Skin of body (tissue), 2 donors: Measurements from ENCODE around the gene HVCN1. TPM values are rescaled to one million over a fixed set of nuclear protein-coding genes. Genes with fewer than 3 reads are reported as not detected.
"Not testable (repeated sequence)": the region's sequence is repeated elsewhere in the genome, so short reads cannot be mapped to it uniquely, and the experiment has no call there.

Source experiments
- DNase-seq: peaks from one replicate; lab custom pipeline; 2025; lab: John Stamatoyannopoulos, UW
- total RNA-seq: library from RNA; depleted of rRNA; stranded (reverse); fragments of >200 nt; gene quantifications from one replicate; pipeline ENCODE4 v1.2.3, GENCODE V29; 2014

The HVCN1 gene, protein sequence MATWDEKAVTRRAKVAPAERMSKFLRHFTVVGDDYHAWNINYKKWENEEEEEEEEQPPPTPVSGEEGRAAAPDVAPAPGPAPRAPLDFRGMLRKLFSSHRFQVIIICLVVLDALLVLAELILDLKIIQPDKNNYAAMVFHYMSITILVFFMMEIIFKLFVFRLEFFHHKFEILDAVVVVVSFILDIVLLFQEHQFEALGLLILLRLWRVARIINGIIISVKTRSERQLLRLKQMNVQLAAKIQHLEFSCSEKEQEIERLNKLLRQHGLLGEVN
- total RNA-seq: 4.1 TPM

- no peak for DNase-seq
Measured at GRCh38 chr12:110688446-110689280, at the start of gene HVCN1. HVCN1 (minus strand) TSS chr12:110689115; CDS start chr12:110683245, 5,870 bp downstream.

DNA sequence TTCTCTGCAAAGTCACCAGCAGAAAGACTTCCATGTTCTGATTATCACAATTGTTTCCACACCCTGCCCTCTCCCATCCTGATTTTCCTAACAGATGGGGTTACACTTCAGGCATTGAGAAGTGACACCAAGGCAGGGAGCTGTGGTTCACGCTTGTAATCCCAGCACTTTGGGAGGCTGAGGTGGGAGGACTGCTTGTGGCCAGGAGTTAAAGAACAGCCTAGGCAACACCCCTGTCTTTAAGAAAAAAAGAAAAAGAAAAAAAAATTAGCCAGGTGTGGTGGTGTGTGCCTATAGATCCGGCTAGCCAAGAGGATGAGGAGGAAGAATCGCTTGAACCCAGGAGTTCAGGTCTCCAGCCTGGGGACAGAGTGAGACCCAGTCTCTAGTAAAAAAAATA, 48.6 kb upstream of the HVCN1 start:
- DNase-seq: no peak

DNA sequence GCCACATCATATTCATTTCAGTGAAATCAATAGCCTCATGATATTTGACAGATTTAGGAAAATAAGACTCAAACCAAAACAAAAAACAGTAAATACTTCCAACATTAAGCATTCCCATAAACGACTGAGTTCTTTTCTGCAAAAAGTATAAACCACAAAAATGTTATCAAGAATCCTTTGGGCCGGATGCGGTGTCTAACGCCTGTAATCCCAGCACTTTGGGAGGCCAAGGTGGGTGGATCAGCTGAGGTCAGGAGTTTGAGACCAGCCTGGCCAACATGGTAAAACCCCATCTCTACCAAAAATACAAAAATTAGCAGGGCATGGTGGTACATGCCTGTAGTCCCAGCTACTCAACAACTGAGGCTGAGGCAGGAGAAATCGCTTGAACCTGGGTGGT, 48.1 kb upstream of the HVCN1 start:
- DNase-seq: not testable (repeated sequence)

GRCh38 chr12:110733900-110734299, 45.0 kb upstream of the HVCN1 start:
- DNase-seq: no peak

DNA sequence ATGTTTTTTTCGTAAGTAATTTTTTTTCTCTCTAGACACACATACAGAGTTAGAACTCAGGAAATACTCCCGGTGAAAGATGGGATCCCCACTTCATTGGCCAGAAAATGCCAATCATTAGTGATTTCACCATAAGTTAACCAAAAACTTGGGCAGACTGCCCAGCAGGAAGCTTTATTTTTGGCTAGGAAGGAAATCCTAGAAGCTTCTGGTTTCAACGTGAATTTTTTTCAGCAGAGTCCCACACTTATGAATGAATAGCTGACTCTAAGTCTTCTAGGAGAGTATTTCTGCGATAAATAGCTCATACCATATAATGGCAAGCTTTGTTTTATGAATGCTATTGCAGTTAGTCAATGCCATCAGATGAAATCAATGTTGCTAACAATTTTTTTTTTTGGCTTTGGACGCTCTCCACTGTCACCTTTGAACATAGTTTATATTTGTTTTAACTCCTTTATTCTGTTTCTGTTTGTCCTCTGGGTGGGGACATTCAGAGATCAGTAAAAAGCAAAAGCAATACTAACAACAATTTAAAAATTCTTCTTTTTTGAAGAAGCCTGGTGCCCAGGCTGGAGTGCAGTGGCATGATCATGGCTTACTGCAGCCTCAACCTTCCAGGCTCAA, 44.3 kb upstream of the HVCN1 start:
- DNase-seq: no peak

GRCh38 chr12:110732572-110732971, 43.7 kb upstream of the HVCN1 start:
- no peak for DNase-seq

DNA sequence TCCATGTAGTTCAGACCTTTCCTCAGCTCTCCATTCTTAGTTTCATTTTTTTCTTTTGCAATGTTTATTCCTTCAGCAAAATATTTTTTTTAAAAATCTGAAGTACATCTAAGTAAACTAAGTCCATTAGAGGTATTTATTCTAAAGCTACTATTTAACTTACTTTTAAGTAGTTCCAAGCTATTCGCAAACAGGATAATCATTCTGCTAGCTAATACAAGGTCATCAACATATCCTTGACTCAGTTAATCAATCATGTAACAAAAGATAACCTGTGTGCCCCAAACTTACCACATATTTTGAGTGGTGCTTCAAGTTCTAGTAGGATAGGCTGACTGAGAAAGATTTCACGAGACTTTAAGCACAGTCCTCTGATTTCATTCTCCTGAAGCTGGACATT, 42.6 kb upstream of the HVCN1 start:
- DNase-seq: no peak

- no peak for DNase-seq
Measured at GRCh38 chr12:110728628-110729027, 39.7 kb upstream of the HVCN1 start.

DNA sequence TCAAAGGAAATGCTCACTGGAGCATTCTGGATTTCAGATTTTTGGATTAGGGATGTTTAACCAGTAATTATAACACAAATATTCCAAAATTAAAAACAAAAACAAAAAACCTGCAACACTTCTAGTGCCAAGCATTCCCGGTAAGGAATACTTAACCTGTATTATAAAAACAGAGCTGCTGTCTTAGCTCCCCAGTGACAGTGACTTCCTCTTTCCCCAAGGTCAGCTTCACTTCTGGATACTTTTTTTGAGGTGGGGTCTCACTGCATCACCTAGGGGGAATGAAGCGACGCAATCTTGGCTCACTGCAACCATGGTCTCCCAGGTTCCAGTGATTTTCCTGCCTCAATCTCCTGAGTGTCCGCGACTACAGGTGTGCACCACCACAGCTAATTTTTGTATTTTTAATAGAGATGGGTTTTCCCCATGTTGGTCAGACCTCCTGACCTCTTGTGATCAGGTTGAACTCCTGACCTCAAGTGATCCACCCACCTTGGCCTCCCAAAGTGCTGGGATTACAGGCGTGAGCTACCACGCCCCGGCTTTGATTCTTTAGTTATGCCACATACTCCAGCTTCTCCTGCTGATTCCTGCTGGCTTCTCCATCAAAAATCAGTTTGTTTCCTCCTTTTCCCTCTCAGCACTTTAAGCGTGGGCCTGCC, 37.9 kb upstream of the HVCN1 start:
- DNase-seq: no peak

GRCh38 chr12:110726028-110726427, 37.1 kb upstream of the HVCN1 start:
- no peak for DNase-seq

DNA sequence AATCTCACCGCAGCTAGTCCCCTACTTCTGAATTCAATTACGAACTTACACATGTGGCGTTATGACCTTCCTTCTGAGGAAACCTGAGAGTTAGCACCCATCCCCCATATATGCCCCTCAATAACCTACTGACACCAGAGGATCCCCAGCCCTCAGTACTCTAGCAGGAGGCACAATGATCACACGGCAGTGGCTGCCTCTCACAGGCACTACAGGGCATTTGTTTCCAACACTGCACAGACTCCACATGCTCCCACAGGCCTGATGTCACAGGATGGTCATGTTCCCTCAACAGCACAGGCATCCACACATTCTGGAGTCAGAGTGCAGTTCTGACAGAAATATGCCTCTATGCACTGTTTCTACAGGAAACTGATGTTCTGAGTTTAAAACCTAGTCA, 36.4 kb upstream of the HVCN1 start:
- DNase-seq: no peak

DNA sequence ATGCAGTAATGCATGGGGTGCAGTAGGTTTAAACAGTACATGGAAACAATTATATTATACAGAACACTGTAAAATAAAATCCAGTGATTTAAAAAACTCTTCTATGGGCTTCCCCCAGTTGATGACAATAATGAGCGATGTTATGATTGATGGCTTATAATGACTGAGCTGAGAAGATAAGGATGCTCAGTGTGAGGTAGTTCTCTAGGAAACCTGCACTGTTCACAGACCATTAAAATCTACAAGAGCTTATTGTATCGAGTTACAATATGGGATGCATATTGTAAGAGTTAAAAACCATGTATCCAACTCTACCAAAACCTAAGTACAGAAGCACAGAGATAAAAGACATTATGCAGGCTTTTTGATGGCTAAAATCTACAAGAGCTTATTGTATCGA, 34.0 kb upstream of the HVCN1 start:
- not testable (repeated sequence) for DNase-seq

- DNase-seq: no peak
Measured at GRCh38 chr12:110721570-110721969, 32.7 kb upstream of the HVCN1 start.

- DNase-seq: no peak
Measured at GRCh38 chr12:110720516-110720915, 31.6 kb upstream of the HVCN1 start.

DNA sequence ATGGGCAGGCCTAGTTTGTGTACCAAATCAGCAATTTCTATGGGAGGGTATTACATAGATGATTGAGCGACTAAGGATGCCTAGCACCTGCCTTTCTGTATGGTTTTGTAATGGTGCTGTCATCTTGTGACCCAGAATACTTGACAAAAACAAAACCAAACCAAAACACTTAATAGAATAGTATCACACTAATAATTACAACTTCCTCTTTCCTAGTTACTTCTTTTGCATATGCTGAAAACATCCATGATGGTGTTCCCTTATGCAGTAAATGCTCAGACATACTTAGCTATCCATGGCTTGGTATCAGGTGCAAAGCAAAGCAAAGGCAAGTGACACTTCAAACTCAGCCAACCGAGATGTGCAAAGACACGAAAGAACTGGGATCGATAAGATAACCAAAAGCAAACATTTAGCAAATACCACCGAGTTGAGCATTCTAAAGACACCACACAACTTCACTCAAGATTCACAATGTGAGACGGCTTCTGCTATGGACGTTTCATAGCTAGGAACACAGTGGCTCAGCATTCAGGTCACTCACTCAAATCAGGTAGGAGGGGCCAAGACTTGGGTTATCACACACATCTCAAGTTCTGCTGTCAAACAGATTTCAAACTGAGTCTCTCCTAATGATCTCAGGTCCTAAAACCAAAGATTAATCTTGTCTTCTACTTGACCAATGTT, 29.4 kb upstream of the HVCN1 start:
- no peak for DNase-seq

DNA sequence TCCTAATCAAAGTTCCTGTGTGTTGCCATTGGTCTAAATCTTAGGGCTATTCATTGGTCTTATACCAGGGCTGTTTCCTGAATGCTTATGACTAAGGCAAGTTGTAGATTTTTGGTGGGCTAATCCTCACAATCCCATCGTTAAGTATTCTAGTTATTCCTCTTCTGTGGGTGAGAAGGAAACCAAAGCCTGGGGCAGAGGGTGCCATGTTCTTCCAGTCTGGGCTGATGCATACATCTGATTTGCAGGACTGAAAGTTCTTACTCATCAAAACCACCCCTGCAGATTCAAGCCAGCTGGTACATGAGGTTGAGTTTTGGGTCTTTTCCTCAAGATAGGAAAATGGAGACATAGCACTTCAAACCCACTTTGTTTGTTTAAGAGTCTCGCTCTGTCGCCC, 28.1 kb upstream of the HVCN1 start:
- no peak for DNase-seq

- no peak for DNase-seq
Measured at GRCh38 chr12:110708917-110709316, 20.0 kb upstream of the HVCN1 start.

DNA sequence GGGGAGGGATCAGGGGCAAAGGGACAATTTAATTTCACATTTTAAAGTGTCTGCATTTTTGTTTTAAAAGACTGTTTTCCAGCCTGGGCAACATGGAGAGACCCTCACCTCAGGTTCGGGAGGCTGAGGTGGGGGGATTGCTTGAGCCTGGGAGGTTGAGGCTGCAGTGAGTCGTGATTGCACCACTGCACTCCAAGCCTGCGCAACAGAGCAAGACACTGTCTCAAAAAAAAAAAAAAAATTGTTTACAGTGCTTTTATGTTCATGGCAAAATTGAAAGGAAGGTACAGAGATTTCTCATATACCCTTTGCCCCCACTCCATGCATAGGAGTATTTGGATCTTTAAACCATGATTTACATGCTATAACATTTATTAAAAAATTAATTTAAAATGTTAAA, 16.4 kb upstream of the HVCN1 start:
- no peak for DNase-seq

DNA sequence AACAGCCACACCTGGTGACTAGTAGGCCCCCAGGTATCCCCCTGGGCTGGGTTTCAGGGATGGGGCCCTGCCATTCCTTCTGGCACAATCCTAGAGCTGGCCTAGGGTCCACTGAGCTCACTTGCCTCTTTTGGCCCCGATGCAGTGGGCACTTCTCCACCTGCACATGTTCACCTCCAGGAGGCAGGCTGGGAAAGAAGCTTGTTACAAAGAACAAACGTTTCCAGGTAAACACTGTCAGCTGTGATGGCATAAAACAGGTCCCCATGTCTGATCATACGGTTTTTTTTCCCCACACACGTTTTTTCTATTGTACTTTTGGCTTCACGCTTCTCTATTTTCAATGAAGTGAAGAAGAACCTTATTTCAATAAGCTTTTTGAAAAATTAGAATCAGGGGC, 15.8 kb upstream of the HVCN1 start:
- no peak for DNase-seq

- DNase-seq: no peak
Measured at GRCh38 chr12:110704231-110704630, 15.3 kb upstream of the HVCN1 start.

DNA sequence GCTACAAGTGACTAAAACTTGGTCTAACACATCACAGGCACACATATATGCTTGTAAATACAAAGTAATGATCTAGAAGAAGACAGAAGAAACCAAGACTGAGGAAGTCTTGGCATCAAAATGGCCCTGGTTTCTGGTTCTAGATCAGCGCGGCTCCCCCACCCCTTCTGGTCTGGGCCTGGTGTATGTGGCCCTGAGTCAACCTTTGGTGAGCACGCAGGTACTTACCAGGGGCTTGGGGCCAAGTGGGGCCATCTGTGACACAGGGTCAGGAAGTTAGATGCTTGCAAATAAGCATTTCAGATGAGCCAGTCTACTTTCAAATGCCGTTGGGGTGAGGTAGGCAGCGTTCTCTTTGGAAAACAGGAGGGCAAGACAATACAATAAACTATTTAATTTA, 13.2 kb upstream of the HVCN1 start:
- DNase-seq: no peak
